ENCODE measurements around the gene RFX3.

DNA sequence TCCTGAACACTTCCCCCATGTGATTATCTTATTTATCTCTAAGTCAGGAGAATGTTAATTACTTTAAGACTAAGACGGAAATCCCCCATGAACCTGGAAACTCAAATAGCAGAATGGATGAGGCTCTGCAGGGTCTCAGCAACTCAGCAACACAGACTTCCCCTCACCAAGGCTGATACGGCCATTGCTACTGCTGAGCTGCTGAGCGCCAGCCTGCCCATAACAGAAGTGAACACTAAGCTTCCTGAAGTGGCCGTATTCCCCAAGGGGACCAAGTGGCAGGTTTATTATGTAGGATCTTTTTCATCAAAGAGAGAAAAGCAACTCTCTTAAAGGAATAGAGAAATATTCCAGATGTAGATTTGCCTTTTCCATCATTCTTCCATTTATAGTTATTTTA, 311.1 kb downstream of the RFX3 start:
- TF ChIP-seq CTCF (IDR thresholded peaks at IDR 0.05): no peak
- no peak for TF ChIP-seq POLR2A (IDR thresholded peaks at IDR 0.05)
